Bronchial epithelial cell (primary cell): ENCODE measurements around the gene ESPN. TPM values are rescaled to one million over a fixed set of nuclear protein-coding genes. Genes with fewer than 3 reads are reported as not detected.

Experiments used
- DNase-seq: peaks from one replicate; pipeline ENCODE4 v3.0.0-alpha.2; 2010; ENCODE audit warnings: low read depth
- FAIRE-seq: peaks from 2 replicates; lab custom pipeline; 2011; peaks lifted over from hg19 to GRCh38; lab: Jason Lieb, UNC
- H3K27me3 ChIP-seq: 2 replicates; pipeline ENCODE4 v1.5.1; 2011; ENCODE audit warnings: low read length; ENCODE audit not compliant: control insufficient read depth, insufficient read depth
- H3K36me3 ChIP-seq: 2 replicates; pipeline ENCODE4 v1.5.1; 2011; ENCODE audit warnings: low read length; ENCODE audit not compliant: control insufficient read depth, insufficient read depth
- H3K4me3 ChIP-seq: 2 replicates; pipeline ENCODE4 v1.5.1; 2011; ENCODE audit warnings: mild to moderate bottlenecking, low read depth, low read length, control low read depth
- CTCF ChIP-seq: IDR thresholded peaks from 2 replicates; pipeline ENCODE4 v1.5.1; 2011; ENCODE audit warnings: mild to moderate bottlenecking, moderate library complexity, low read length, control low read depth, inconsistent platforms; ENCODE audit not compliant: insufficient read depth, severe bottlenecking
- total RNA-seq: library from RNA; depleted of rRNA; stranded (reverse); fragments of >200 nt; gene quantifications from 2 replicates; pipeline ENCODE4 v1.2.1, GENCODE V29; 2014

The ESPN gene
- total RNA-seq, 1 donor from 2014 or later: 4.5 TPM

- peak; percentile 36 for FAIRE-seq
- TF ChIP-seq CTCF: no peak
- Histone ChIP-seq H3K4me3 (no peak overlapping the region), H3K36me3 (peaks cover 12% of the 10 kb centered on the region), H3K27me3 (no peaks in the 10 kb centered on the region)
- no peak for DNase-seq
These were observed 63.4 kb downstream of the ESPN start for GRCh38 chr1:6487804-6488484.

DNA sequence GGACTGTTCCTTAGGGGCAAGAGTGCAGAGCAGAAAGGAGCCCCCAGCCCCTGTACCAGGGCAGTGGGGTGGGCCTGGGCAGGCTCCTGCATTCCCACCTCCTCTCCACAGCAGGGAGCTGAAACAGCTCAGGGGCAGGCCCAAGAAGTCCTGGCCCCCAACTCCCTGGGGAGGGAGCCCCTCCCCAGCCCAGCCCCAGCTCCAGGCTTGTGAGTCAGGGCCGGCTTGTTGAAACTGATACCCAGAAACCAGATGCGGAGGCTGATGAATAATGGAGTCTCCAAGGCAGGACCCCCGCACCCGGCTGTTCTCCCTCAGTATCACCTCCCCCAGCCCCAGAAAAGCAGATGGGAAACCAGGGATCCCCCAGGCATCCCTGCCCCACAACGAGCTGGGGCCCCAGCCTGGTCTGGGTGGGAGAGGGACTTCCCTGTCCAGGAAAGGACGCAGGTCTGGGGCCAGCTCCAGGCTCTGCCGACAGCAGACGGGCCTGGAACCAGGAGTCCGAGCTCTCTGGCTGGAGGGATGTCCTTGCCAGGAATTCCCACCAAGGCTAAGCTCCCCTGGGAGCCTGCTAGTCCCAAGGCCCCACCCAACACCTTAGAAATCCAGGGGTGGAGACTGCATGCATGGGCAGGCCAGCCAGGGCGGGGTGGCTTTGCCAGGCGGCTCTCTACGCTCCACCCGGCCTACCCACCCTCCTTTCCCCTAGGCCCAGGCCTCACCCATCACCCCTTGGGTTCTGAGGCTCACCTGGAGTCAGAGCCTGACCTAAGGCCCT is 64.2 kb downstream of the ESPN start:
- Histone ChIP-seq H3K27me3 (no peaks in the 10 kb centered on the region), H3K36me3 (peaks cover 9% of the 10 kb centered on the region), H3K4me3 (peak overlapping the region; percentile 98)
- FAIRE-seq: peak; percentile 79
- DNase-seq: peak; percentile 93
- no peak for TF ChIP-seq CTCF

DNA sequence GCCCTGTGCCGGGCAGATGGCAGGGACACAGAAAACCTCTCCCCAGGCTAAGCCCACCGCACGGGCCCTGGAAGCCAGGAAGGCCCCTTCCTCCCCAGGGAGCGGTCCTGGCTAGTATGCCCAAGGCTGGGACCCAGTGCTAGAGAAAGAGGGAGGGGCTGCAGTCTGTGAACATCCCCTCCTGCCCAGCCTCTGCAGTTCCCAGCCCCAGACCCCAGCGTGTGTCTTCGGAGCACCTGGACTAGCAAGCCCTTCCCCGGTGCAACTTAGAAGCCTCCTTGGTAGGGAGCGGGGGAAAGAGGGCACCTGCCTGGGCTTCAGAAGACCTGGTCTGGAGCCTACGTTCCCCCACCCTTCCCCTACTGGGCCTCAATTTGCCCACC is 64.8 kb downstream of the ESPN start:
- peak overlapping the region; percentile 98 for H3K4me3 ChIP-seq
- no peak for TF ChIP-seq CTCF
- H3K36me3 ChIP-seq: peaks cover 6% of the 10 kb centered on the region
- DNase-seq: no peak
- no peaks in the 10 kb centered on the region for H3K27me3 ChIP-seq
- FAIRE-seq: no peak

DNA sequence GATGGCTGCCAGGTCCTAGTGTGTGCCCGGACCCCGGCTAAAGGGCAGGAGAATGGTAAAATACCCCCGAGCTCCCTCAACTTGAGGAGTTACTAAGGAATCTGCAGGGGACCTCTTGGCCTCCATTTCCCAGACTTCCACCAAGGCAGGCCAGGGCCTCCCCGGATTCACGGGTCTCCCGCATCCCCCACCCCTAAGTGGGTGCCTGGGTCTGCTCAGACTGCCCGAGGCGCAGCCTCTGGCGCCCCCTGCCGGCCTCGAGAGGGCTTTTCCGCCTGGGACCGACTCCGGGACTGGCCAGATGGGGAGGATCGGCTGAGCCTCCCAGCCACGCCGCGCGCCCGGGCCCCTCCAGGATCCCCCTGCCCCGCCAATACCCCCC is 65.2 kb downstream of the ESPN start:
- no peak for FAIRE-seq

More for the DNA sequence above, 65.2 kb downstream of the ESPN start:
- peak; percentile 95 for TF ChIP-seq CTCF
- Histone ChIP-seq H3K4me3 (peak overlapping the region; percentile 98), H3K36me3 (peaks cover 6% of the 10 kb centered on the region), H3K27me3 (no peaks in the 10 kb centered on the region)
- peak; percentile 77 for DNase-seq
